ENCODE results near the gene CES2.

CES2 gene

DNA sequence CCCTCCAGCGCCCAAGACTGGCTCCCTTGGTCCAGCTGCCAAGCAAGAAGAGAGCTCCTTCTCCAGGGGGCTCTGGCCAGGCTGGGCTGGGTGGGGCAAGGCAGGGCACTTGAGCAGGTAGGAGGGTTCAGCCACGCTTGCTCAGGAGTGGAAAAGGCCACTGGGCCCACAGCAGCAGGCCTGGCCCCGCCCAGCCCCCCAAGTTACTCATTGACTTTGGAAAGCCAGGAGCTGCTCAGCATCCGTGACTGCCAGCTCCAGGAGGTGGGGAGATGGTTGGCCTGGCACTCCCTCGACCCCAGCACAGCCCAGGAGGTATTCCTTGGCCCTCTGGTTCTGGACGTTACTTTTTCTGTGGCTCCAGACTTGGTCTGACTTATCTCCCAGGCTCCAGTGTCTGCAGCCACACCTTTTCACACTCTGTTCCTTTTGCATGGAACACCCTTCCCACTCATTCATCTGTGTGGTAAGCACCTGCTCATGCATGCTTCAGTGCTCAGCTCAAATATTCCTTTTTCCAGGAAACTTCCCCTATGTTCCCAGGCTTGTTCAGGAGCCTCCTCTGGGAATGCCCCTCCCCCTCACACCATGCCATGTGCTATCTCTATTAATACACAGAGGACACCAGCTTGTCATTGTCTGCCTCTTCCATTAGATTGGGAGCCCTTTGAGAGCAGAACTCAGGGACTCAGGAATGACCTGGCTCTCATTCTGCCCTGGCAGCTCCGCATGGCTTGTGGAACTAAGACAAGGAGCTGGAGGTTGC lies 16.3 kb upstream of the CES2 start, which contains the start of gene CDH16:
Gene CDH16, minus strand, starts transcription at position 83 of the 766 bp plus-strand sequence. CDS start 820 bp downstream, outside the sequence.
- in situ Hi-C loops (cut with HindIII; ENCODE audit: low sequenced_read_pairs), result no loop called here

DNA sequence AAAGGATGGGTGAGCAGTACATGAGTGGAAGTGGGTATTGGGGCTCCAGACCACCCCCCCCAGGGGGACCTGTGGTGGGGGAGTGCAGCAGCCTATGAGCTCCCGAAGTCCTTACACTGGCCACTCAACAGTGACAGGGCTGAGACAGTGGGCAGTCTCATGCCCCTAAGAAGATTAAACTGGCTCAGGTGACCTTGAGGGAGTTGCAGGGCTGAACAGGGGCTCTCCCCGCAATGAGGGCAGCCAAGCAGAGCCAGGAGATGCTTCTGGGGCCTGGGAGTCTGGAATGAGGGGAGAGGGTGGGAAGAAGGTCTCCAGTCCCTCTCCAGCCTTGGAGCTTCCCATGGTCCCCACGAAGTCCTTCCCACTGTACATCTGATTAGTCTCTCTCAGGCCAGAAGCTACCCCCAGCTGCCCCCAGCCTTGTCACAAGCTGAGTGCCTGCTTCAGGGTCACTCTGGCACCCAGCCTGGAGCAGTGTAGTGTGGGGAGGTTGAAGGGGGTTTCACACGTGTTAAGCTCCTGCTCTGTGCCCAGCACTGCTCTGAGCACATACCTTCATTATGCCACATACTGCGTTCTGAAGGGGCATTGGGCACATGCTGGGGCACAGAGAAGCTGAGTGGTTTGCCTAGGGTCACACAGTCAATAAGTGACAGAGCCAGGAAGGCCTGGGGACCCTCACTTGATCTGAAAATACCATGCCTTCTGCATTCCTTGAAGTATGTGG lies 15.6 kb upstream of the CES2 start:
- in situ Hi-C loops (cut with HindIII; ENCODE audit: low sequenced_read_pairs), result no loop called here

DNA sequence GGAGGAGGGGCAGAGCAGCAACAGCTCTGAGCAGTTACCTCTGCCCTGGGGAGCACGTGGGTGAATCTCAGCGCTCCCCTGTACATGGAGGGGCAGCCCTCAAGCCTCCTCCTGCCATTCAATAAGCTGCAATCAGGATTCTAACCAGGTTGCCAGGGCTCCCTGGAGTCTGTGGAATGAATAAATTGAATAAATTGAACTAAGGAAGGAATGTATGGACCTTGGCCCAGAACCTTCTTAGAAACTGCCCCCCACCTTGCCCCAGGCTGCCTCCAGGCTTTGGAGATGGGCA lies 15.1 kb upstream of the CES2 start:
- in situ Hi-C loops (cut with HindIII; ENCODE audit: low sequenced_read_pairs), result no loop called here

DNA sequence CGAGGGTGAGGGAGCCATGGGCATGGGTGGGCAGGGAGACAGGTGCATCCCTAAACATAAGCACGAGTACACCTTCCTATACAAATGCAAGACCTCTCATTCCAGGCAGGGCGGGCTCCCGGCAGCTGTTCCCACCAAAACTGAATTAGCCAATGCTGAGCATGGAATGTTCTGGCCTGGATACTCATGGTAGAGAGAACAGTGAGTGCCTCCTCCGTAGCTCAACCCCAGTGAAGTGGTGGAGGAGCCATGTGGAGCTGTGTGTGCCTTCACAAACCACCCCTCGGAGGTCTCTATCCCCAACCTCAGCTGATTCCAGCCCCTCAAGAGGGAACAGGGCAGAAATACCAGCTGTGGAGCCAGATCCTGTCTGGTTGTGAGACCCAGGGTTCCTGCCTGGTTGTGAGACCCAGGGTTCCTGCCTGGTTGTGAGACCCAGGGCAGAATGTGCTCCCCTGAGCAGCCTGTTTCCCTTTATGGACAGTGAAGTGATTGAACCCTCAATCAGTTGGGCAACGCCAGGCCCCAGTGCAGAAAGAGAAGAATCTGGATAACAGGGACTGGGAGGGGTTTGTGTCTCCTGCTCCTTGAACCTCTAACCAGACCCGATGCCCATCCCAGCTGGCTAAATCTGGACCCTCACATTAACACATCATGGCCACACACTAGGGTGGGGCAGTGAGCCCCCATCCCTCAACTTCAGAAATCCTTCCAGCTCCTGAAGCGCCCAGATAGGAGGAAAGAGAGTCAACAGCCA lies 14.2 kb upstream of the CES2 start:
- in situ Hi-C loops (cut with HindIII; ENCODE audit: low sequenced_read_pairs), result no loop called here

DNA sequence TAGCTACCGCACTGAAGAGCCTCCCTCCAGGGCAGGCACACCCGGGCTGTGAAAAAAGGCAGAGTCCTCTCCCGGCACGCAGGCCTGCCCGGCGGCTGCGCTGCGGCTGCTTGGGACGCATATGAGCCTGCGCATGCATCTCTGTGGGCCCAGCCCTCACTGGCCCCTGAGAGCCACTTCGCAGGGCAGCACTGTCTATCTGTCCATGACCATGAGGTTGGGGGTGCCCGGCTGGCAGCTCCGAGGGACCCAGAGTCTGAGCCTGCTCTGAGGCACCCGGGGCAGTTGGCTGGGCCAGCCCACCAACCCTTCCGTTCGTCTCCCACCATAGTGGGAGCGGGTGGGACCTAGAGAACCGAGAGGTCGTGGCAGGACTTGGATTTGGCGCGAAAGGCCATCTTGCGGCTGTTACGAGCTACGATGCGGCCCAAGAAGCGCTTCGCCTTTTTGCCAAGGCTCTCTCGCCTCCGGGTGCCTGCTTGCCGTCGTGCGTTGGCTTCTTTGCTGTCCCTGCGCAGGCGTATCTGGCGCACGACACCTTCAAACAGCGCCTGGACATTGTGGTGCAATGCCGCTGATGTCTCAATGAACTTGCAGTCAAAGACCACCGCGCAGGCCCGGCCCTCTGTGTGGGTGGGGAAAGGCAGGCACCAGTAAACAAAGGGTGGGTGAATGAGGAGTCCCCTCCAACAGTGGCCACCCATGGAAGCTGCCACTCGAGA lies 13.4 kb upstream of the CES2 start:
- in situ Hi-C loops (cut with HindIII; ENCODE audit: low sequenced_read_pairs), result no loop called here

DNA sequence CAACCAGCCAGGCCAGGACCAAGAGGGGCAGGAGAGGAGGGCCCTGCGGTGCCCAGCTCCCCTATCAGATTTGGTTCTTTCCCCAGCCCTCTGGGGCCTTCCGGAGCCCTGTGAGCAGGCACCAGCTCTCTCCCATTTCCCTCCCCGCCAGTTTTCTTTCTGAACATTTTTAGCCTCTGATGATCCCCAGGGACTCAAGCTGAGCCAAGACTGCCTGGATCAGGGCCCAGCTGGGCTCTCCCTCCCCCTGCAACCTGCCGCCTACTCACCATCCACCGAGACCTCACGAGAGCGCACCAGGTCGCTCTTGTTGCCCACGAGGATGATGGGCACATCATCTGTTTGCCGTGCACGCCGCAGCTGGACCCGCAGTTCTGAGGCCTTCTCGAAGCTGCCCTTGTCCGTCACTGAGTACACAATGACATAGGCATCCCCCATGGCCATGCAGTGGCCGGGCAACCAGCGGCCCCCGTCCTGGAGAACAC lies 12.0 kb upstream of the CES2 start:
- in situ Hi-C loops (cut with HindIII; ENCODE audit: low sequenced_read_pairs), result no loop called here

DNA sequence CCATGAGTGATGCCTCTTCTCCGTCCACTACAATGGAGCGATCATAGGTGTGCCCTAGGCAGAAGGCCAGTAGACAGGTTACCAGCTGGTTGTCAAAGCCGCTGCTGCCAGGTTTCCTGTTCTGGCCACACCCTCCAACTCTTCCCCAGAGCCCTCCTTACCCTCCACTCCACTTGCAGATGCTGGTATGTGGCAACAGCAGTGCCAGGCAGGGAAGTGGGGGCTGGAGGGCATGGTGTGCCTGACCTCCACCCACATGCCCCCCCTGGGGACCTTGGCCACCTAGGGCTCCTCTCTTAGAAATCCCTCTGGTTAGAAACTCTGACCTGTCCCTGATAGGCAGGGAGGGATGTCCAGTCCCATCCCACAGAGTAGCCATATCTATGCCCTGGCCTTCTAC lies 11.4 kb upstream of the CES2 start:
- in situ Hi-C loops (cut with HindIII; ENCODE audit: low sequenced_read_pairs), result no loop called here

DNA sequence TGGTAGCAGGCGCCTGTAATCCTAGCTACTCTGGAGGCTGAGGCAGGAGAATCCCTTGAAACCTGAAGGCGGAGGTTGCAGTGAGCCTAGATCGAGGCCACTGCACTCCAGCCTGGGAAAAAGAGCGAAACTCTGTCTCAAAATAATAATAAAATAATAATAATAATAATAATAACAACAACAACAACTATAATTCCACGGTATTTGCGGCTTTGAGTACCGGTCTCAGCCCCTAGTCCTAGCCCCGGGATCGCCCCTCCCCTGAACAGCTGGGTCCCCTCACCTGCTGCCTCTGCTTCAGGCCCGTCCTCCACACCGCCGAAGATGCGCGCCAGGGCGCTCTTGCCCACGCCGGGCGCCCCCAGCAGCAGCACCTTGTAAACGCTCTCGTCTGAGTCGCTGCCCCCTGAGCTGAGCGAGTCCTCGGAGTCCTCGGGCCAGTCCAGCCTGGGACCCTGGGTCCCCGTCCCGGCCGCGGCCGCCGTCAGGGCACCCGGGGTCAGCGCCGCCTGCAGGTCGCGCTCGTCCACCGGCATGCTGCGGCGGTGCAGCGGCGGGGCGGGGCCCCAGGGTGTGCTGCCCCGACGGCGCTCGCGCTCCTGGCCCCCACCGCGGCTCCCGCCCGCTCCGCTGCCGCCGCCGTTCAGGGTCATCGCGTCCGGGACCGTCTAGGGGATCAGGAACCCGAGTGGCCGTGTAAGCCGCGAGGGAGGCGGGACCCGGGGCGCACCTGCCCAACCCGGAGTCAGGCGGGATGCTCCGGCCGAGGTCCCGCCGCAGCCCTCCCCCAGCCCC lies 10.6 kb upstream of the CES2 start:
- in situ Hi-C loops (cut with HindIII; ENCODE audit: low sequenced_read_pairs), result no loop called here

DNA sequence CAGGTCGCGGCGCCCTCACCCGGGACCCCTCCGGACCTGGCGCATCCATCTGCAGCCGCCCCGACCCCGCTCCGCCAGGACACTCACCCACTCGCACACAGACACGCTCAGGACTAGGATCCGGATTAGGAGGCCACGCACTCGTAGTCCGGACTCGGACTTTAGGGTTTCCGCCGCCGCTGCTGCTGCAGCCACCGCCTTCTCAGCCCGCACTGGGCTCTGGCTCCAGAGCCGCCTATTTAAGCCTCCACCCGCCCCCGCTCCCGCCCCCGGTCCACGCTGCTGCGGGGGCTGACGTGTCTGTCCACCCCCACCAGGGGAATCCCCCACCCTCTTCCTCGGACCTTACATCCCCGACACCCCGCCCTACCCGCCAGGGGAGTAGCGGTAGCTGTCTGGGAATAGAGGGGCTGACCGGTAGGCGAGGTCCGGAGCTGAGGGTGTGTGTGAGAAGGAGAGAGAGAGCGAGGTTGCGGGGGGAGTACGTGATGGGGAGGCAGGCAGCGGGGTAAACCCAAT lies 9.9 kb upstream of the CES2 start, which contains the start of gene RRAD:
Gene RRAD, minus strand, starts transcription at position 214 of the 519 bp plus-strand sequence. CDS start 356 bp downstream, outside the sequence.
- in situ Hi-C loops (cut with HindIII; ENCODE audit: low sequenced_read_pairs), result no loop called here

DNA sequence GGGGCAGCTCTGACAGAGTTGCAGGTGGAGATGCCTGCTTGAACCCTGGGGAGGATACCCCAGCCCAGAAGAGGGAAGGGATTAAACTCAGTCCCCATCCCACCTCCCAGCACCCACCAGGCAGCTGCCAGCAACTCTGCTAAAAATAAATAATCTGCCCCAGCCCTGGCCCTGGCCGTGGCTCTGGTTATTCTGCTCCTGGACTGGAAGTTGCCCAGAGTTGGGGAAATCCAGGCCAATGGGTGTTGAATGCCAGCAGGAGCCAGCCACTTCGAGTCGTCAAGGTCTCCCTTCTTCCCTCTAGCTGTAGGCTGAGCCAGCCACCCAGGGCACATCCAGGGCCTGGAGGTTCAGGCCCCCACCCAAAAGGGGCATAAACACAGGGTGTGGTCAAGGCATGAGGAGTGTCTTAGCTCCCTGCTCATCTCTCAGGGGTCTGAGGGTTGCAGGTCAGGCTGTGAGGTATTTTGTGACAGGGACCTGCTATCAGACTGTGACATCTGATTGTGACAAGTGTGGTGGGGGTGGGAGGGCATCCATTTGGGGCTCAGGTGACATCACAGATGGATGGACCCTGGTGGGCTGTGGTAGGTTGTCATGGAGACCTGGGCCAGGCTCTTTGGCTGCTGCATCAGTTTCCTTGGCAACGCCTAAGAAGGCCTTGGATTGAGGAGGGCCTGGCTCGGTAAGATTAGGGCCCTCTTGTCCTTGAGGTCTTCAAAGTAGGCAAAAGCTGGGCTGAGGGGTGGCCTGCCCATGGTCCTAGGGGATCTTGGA lies 9.0 kb upstream of the CES2 start:
- in situ Hi-C loops (cut with HindIII; ENCODE audit: low sequenced_read_pairs), result no loop called here

DNA sequence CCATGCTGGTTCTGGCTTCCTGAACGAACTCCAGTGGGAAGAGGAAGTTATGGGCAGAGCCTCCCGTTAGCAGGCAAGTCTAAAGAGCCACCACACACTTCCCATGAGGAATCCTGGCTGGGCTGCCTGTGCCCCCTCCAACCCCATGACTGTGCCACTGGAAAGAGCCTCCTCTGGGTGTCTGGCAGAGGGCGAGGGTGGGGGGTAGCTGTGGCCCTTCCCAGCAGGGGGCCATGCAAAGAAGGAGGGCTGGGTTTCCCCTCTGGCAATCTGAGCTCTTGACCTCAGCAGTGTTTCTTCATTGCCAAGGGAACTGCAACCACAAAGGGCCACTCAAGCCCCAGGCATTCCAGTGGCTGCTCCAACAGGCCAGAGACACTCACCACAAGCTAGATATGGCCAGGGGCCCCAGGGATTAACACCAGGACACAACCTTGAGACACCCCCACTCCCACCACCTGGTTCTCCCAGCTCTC lies 8.3 kb upstream of the CES2 start:
- in situ Hi-C loops (cut with HindIII; ENCODE audit: low sequenced_read_pairs), result no loop called here

DNA sequence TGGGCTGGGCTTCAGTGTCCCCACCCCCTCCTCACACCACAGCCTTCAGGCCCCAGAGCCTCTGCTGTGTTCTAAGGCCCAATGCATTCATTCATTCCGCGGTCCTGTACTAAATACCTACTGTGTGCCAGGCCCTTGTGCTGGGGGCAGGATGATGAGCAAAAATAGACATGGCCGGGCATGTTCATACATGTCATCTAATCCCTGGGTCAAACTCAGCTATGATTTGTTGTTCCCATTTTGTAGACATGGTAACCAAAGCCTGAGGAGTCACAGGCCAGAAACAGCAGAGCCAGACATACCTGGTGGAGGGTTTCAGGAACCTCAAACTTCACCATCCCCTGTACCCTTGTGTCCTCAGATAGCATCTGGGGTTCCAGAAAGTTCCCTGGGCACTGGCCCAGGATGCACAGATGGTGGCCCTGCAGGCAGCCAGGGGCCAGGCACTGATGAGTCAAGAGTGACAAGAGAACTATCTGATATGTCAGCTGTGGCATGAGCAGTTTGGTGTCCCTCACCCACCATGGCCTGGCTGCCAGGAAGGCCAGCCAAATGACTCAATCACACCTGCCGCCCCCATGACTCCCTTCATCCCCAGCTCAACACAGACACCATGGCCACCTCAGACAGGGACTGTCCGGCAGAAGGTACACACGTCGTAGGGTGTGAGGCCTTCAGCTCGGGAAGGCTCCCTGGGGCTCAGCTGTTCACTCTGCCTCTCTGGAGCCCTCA lies 7.2 kb upstream of the CES2 start:
- in situ Hi-C loops (cut with HindIII; ENCODE audit: low sequenced_read_pairs), result no loop called here

DNA sequence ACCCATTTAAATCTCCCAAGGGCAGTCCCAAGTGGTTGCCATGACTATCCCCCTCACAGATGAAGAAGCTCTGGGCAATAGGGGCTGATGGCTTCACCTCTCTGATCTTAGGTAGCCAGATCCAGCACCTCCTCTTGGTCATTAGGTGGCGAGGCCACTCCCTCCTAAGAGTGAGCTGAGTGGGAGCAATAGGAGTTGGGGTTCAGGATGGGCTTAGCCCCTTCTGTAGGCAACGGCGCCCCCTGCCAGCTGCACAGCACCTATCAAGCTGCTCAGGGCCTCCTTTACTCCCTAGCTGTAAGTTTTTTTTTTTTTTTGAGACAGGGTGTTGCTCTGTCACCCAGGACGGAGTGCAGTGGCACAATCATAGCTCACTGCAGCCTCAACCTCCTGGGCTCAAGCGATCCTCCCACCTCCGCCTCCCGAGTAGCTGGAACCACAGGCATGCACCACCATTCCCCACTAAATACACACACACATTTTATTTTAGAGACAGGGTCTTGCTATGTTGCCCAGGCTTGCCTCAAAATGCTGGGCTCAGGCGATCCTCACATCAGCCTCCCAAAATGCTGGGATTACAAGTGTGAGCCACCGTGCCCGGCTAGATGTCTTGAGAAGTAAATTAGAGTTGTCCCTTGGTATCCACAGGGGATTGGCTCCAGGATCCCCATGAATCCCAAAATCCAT lies 6.5 kb upstream of the CES2 start:
- in situ Hi-C loops (cut with HindIII; ENCODE audit: low sequenced_read_pairs), result no loop called here

DNA sequence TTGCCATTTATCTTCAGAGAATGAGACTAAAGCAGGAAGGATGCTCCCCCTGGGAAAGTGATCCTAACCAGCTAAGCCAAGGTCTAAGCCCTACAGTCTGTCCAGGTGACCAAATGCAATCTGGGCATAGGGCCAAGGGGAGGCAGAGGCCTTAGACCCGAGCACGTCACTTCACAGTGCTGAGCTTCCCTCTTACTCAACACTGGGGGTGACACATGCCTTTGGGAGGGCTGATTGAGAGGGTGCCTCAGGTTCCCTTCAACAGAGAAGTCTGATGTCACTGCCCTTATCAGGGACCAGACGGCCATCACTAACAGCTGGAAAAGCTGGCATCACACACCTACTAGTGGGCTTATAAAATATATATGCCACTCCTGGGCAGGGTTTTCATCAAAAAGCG lies 5.1 kb upstream of the CES2 start:
- in situ Hi-C loops (cut with HindIII; ENCODE audit: low sequenced_read_pairs), result no loop called here

DNA sequence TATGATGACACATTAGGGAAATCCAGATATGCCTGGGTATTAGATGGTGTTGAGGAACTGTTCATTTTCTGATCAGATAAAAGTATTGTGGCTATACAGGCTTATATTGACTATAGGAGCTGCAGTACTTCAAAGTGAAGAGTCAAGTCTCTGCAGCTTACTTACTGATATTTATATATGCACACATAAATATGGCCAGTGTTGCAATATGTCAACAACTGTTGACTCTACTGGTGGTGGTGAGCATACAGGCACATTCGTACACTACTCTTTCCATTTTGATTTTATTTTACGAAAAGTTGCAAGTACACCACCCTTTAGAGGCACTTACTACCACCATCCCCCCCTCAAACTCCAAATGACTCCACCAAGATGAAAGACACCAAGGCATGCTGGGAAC lies 3.7 kb upstream of the CES2 start:
- in situ Hi-C loops (cut with HindIII; ENCODE audit: low sequenced_read_pairs), result no loop called here

DNA sequence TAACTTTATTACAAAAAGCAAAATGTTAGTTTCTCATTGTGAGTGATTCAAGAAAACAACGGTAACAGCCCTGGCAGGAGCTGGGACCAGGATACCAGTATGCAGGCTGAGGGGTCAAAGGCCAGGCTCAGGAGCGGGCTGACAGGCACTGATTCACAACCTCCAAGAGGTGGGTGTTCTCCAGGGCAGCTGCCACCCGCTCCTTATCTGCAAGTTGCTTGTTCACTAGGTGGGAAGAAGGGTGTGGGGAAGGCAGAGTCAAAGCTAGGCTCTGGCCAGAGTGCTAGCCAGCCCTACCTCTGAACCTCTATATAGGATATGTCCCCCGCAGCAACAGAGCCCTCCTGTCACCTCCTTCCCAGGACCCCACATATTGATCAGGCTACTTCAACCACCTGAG lies 3.2 kb upstream of the CES2 start:
- in situ Hi-C loops (cut with HindIII; ENCODE audit: low sequenced_read_pairs), result no loop called here

DNA sequence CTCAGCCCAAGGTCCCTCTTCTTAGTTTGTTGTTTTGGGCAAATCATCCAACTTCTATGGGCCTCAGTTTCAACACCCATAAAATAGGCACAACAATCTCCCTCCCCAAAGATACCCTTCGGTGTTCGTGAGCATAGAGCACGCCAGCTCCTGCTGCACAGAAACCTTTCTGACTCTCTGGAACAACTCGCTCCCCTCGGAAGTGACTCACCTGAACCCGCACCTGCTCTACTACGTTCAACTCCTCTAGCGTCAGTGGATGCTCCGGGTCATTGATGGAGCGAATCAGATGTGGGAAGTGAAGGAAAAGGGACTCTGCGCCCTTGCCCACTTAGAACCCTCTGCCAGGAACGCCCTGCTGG lies 1.6 kb upstream of the CES2 start:
- in situ Hi-C loops (cut with HindIII; ENCODE audit: low sequenced_read_pairs), result no loop called here
